PC-3 (cell line): ENCODE measurements around the gene C5orf22. TPM values are rescaled to one million over a fixed set of nuclear protein-coding genes. Genes with fewer than 3 reads are reported as not detected.

Experiments used
- ATAC-seq: fragments of 200-7000 bp; cut with Tn5 transposase; 2 replicates; pipeline ENCODE4 v1.9.1; 2020; ENCODE audit warnings: mild to moderate bottlenecking, moderate library complexity
- BruUV-seq: library from RNA; stranded (reverse); fragments of 400-500 nt; replicated peaks from 2 replicates; lab custom pipeline; 2021; lab: Mats Ljungman, UMichigan
- CTCF ChIA-PET: fragments of 300-600 bp; sonication (Branson Sonifier 250); formaldehyde crosslinking; loops from one replicate; lab custom pipeline; 2022; ENCODE audit warnings: antibody characterized with exemption; lab: Charles Lee
- POLR2A ChIA-PET: fragments of 300-600 bp; sonication (Branson Sonifier 250); formaldehyde crosslinking; loops from one replicate; lab custom pipeline; 2022; ENCODE audit warnings: antibody characterized with exemption; ENCODE audit not compliant: unreplicated experiment; lab: Charles Lee
- DNase-seq: peaks from one replicate; pipeline ENCODE4 v3.0.0-alpha.2; 2015
- H2AFZ ChIP-seq: fragments of 300-600 bp; sonication (generic); 2 replicates; pipeline ENCODE4 v1.6.0; 2016; ENCODE audit warnings: antibody characterized with exemption, low read length
- H3F3A ChIP-seq: fragments of 300-600 bp; sonication (generic); one replicate; pipeline ENCODE4 v1.6.0; 2017; ENCODE audit warnings: antibody characterized with exemption, low read length, control low read depth, mild to moderate bottlenecking; ENCODE audit not compliant: unreplicated experiment
- H3K27ac ChIP-seq: fragments of 300-600 bp; sonication (generic); 2 replicates; pipeline ENCODE4 v1.5.1; 2016; ENCODE audit warnings: mild to moderate bottlenecking, low read length
- H3K27me3 ChIP-seq: fragments of 300-600 bp; sonication (generic); 2 replicates; pipeline ENCODE4 v1.6.1; 2016; ENCODE audit warnings: low read length, mixed read lengths
- H3K36me3 ChIP-seq: fragments of 300-600 bp; sonication (generic); 2 replicates; pipeline ENCODE4 v1.6.1; 2016; ENCODE audit warnings: low read depth, mixed run types, low read length, mixed read lengths
- H3K4me1 ChIP-seq: fragments of 300-600 bp; sonication (generic); 2 replicates; pipeline ENCODE4 v1.5.1; 2016; ENCODE audit warnings: low read length; ENCODE audit not compliant: insufficient read depth
- H3K4me2 ChIP-seq: fragments of 300-600 bp; sonication (generic); 2 replicates; pipeline ENCODE4 v1.6.0; 2016; ENCODE audit warnings: low read length
- H3K4me3 ChIP-seq: fragments of 300-600 bp; sonication (generic); 2 replicates; pipeline ENCODE4 v1.5.1; 2016; ENCODE audit warnings: mild to moderate bottlenecking, low read length, mixed read lengths
- H3K79me2 ChIP-seq: fragments of 300-600 bp; sonication (generic); 2 replicates; pipeline ENCODE4 v1.6.1; 2017; ENCODE audit warnings: low read length, mixed read lengths
- H3K9ac ChIP-seq: fragments of 300-600 bp; sonication (generic); 2 replicates; pipeline ENCODE4 v1.6.0; 2016; ENCODE audit warnings: mild to moderate bottlenecking, low read length
- H3K9me2 ChIP-seq: fragments of 300-600 bp; sonication (generic); replicated peaks from 2 replicates; pipeline ENCODE4 v1.6.1; 2016; ENCODE audit warnings: mixed run types, low read length, mixed read lengths
- H3K9me3 ChIP-seq: fragments of 300-600 bp; sonication (generic); 2 replicates; pipeline ENCODE4 v1.6.1; 2016; ENCODE audit warnings: low read length, mixed read lengths
- H4K20me1 ChIP-seq: fragments of 300-600 bp; sonication (generic); 2 replicates; pipeline ENCODE4 v1.6.1; 2016; ENCODE audit warnings: low read length, mixed read lengths
- CTCF ChIP-seq: fragments of 300-600 bp; sonication (generic); conservative IDR thresholded peaks from 2 replicates; pipeline ENCODE4 v1.5.1; 2017; ENCODE audit warnings: antibody characterized with exemption, low read depth, mild to moderate bottlenecking, low read length
- EZH2 ChIP-seq: fragments of 300-600 bp; sonication (generic); IDR thresholded peaks from one replicate; pipeline ENCODE4 v1.6.1; 2017; ENCODE audit warnings: antibody characterized with exemption, mild to moderate bottlenecking, low read length; ENCODE audit not compliant: unreplicated experiment
- EZH2phosphoT487 ChIP-seq: fragments of 300-600 bp; sonication (generic); IDR thresholded peaks from 2 replicates; pipeline ENCODE4 v1.6.1; 2018; ENCODE audit warnings: mild to moderate bottlenecking, antibody characterized with exemption, low read length, borderline replicate concordance
- intact Hi-C: fragments of 100-400 bp; cut with micrococcal nuclease; formaldehyde crosslinking; loops from 2 replicates; pipeline ENCODE4 v1.9.0; 2023
- total RNA-seq: library from RNA; depleted of rRNA; stranded (reverse); fragments of >200 nt; gene quantifications from 2 replicates; pipeline ENCODE4 v1.2.3, GENCODE V29; 2014

C5orf22 gene
- total RNA-seq, 1 experiment from 2014 or later: 15.3 TPM

- Histone ChIP-seq H3K4me2 (no peak overlapping the region), H3K36me3 (no peaks in the 10 kb centered on the region)
- POLR2A ChIA-PET: interaction anchor here (0.6 kb wide), 1 partner anchor 205 kb away, joined by 4 read pairs; no protein-coding TSS in a partner anchor
These were observed 53.8 kb downstream of the C5orf22 start for GRCh38 chr5:31585895-31586270.

GRCh38 chr5:31587546-31587945, 55.4 kb downstream of the C5orf22 start:
- Histone ChIP-seq H3K9ac (no peak overlapping the region), H3F3A (no peaks in the 10 kb centered on the region), H3K9me3 (no peaks in the 10 kb centered on the region), H3K36me3 (no peaks in the 10 kb centered on the region), H3K4me3 (no peak overlapping the region), H3K27ac (no peak overlapping the region), H3K27me3 (peaks cover 44% of the 10 kb centered on the region), H3K4me1 (no peaks in the 10 kb centered on the region), H2AFZ (no peak overlapping the region), H3K4me2 (no peak overlapping the region), H4K20me1 (no peaks in the 10 kb centered on the region), H3K9me2 (no peaks in the 10 kb centered on the region), H3K79me2 (no peaks in the 10 kb centered on the region)
- DNase-seq (no peak), ATAC-seq (no peak)
- ChIA-PET POLR2A (no interaction called here), CTCF (interaction anchor here (0.6 kb wide), 1 partner anchor 52 kb away, joined by 3 read pairs; no protein-coding TSS in a partner anchor)
- BruUV-seq: no TSS peak
- no peak for TF ChIP-seq EZH2phosphoT487
- no peak for TF ChIP-seq EZH2
- no peak for TF ChIP-seq CTCF
- intact Hi-C loops: no loop called here

More at GRCh38 chr5:31585895-31586270, 53.8 kb downstream of the C5orf22 start:
- Histone ChIP-seq H3K4me3 (no peak overlapping the region), H3K4me1 (no peaks in the 10 kb centered on the region), H3K9me2 (no peaks in the 10 kb centered on the region), H3K9ac (no peak overlapping the region), H4K20me1 (no peaks in the 10 kb centered on the region), H3K27me3 (peaks cover 34% of the 10 kb centered on the region), H2AFZ (no peak overlapping the region), H3K79me2 (no peaks in the 10 kb centered on the region), H3K9me3 (no peaks in the 10 kb centered on the region), H3K27ac (no peak overlapping the region), H3F3A (no peaks in the 10 kb centered on the region)
- ATAC-seq: no peak
- intact Hi-C loops: no loop called here
- DNase-seq: no peak
- TF ChIP-seq EZH2: no peak
- TF ChIP-seq EZH2phosphoT487: no peak
- no peak for TF ChIP-seq CTCF
- no TSS peak for BruUV-seq
- CTCF ChIA-PET: no interaction called here

GRCh38 chr5:31593665-31594064, 61.6 kb downstream of the C5orf22 start:
- H4K20me1 ChIP-seq: no peaks in the 10 kb centered on the region
- H3K4me2 ChIP-seq: no peak overlapping the region
- H3K9me3 ChIP-seq: no peaks in the 10 kb centered on the region
- no TSS peak for BruUV-seq
- H3K36me3 ChIP-seq: no peaks in the 10 kb centered on the region
- POLR2A ChIA-PET: no interaction called here
- no peak for ATAC-seq
- DNase-seq: no peak
- no peak for TF ChIP-seq CTCF
- TF ChIP-seq EZH2phosphoT487: no peak
- no peak for TF ChIP-seq EZH2
- intact Hi-C loops: no loop called here
- H3K4me1 ChIP-seq: no peaks in the 10 kb centered on the region
- CTCF ChIA-PET: no interaction called here
- H3K27ac ChIP-seq: no peak overlapping the region
- no peaks in the 10 kb centered on the region for H3F3A ChIP-seq
- H3K4me3 ChIP-seq: no peak overlapping the region
- H3K79me2 ChIP-seq: no peaks in the 10 kb centered on the region
- H3K9ac ChIP-seq: no peak overlapping the region
- H2AFZ ChIP-seq: no peak overlapping the region
- no peaks in the 10 kb centered on the region for H3K9me2 ChIP-seq
- H3K27me3 ChIP-seq: peaks cover 77% of the 10 kb centered on the region
